ENCODE data around the gene AHCYL2.
"Not testable (repeated sequence)": the region's sequence is repeated elsewhere in the genome, so short reads cannot be mapped to it uniquely, and the experiment has no call there.

The AHCYL2 gene

GRCh38 chr7:129298268-129298893 is 73.6 kb downstream of the AHCYL2 start:
- DNase-seq: peak; percentile 40

GRCh38 chr7:129299889-129300288 is 75.1 kb downstream of the AHCYL2 start:
- DNase-seq: no peak

- not testable (repeated sequence) for DNase-seq
Observed at GRCh38 chr7:129300299-129300698, 75.5 kb downstream of the AHCYL2 start.

GRCh38 chr7:129307592-129307991 is 82.8 kb downstream of the AHCYL2 start:
- no peak for DNase-seq

- no peak for DNase-seq
Observed at GRCh38 chr7:129308047-129308446, 83.2 kb downstream of the AHCYL2 start.

- no peak for DNase-seq
Observed at GRCh38 chr7:129311429-129311828, 86.6 kb downstream of the AHCYL2 start.

GRCh38 chr7:129313282-129313681 is 88.5 kb downstream of the AHCYL2 start:
- no peak for DNase-seq

- no peak for DNase-seq
Observed at GRCh38 chr7:129315960-129316359, 91.1 kb downstream of the AHCYL2 start.

- no peak for DNase-seq
Observed at GRCh38 chr7:129317450-129317849, 92.6 kb downstream of the AHCYL2 start.

GRCh38 chr7:129327076-129327475 is 102.2 kb downstream of the AHCYL2 start:
- no peak for DNase-seq

GRCh38 chr7:129332254-129333035 is 107.6 kb downstream of the AHCYL2 start:
- no peak for DNase-seq

GRCh38 chr7:129334473-129334872 is 109.6 kb downstream of the AHCYL2 start:
- DNase-seq: no peak

- DNase-seq: no peak
Observed at GRCh38 chr7:129338450-129338849, 113.6 kb downstream of the AHCYL2 start.

- no peak for DNase-seq
Observed at GRCh38 chr7:129341212-129341611, 116.4 kb downstream of the AHCYL2 start.

GRCh38 chr7:129341816-129342806 is 117.3 kb downstream of the AHCYL2 start:
- no peak for DNase-seq

- peak; percentile 51 for DNase-seq
Observed at GRCh38 chr7:129343099-129343700, 118.4 kb downstream of the AHCYL2 start.

- DNase-seq: no peak
Observed at GRCh38 chr7:129347330-129347729, 122.5 kb downstream of the AHCYL2 start.

GRCh38 chr7:129348023-129348740 is 123.4 kb downstream of the AHCYL2 start:
- DNase-seq: no peak

- DNase-seq: no peak
Observed at GRCh38 chr7:129351320-129351719, 126.5 kb downstream of the AHCYL2 start.

GRCh38 chr7:129353104-129353503 is 128.3 kb downstream of the AHCYL2 start:
- DNase-seq: not testable (repeated sequence)

- DNase-seq: no peak
Observed at GRCh38 chr7:129354428-129355157, 129.8 kb downstream of the AHCYL2 start.
